IPS-18a (cell line): ENCODE results near the gene TLR1.

Source experiments
- H3K27ac ChIP-seq: one replicate; pipeline ENCODE4 v1.5.1; 2013; ENCODE audit warnings: low read length
- H3K27me3 ChIP-seq: one replicate; pipeline ENCODE4 v1.6.1; 2013; ENCODE audit warnings: mild to moderate bottlenecking, low read length; ENCODE audit not compliant: control insufficient read depth, insufficient read depth
- H3K36me3 ChIP-seq: one replicate; pipeline ENCODE4 v1.6.1; 2013; ENCODE audit warnings: low read depth, low read length; ENCODE audit not compliant: control insufficient read depth
- H3K4me1 ChIP-seq: one replicate; pipeline ENCODE4 v1.6.1; 2013; ENCODE audit warnings: low read depth, low read length; ENCODE audit not compliant: control insufficient read depth
- H3K4me3 ChIP-seq: one replicate; pipeline ENCODE4 v1.5.1; 2013; ENCODE audit warnings: low read length
- H3K9ac ChIP-seq: one replicate; pipeline ENCODE4 v1.6.1; 2013; ENCODE audit warnings: mild to moderate bottlenecking, low read length, moderate library complexity
- H3K9me3 ChIP-seq: one replicate; pipeline ENCODE4 v1.6.1; 2013; ENCODE audit warnings: low read depth, low read length; ENCODE audit not compliant: control insufficient read depth

Gene TLR1

GRCh38 chr4:38803833-38804653 is 548 bp downstream of the TLR1 start:
- Histone ChIP-seq H3K9me3 (peaks cover 8% of the 10 kb centered on the region), H3K36me3 (no peaks in the 10 kb centered on the region), H3K27me3 (no peaks in the 10 kb centered on the region), H3K4me3 (no peak overlapping the region), H3K9ac (no peak overlapping the region), H3K4me1 (no peaks in the 10 kb centered on the region), H3K27ac (no peak overlapping the region)

GRCh38 chr4:38802561-38803355 is 1.8 kb downstream of the TLR1 start:
- peaks cover 8% of the 10 kb centered on the region for H3K9me3 ChIP-seq
- no peaks in the 10 kb centered on the region for H3K36me3 ChIP-seq
- no peaks in the 10 kb centered on the region for H3K27me3 ChIP-seq
- H3K4me3 ChIP-seq: no peak overlapping the region
- H3K27ac ChIP-seq: no peak overlapping the region
- H3K4me1 ChIP-seq: no peaks in the 10 kb centered on the region
- no peak overlapping the region for H3K9ac ChIP-seq

GRCh38 chr4:38800961-38801450 is 3.6 kb downstream of the TLR1 start:
- H3K9ac ChIP-seq: no peak overlapping the region
- H3K4me3 ChIP-seq: no peak overlapping the region
- H3K36me3 ChIP-seq: no peaks in the 10 kb centered on the region
- no peak overlapping the region for H3K27ac ChIP-seq
- H3K9me3 ChIP-seq: peaks cover 8% of the 10 kb centered on the region
- H3K27me3 ChIP-seq: no peaks in the 10 kb centered on the region
- no peaks in the 10 kb centered on the region for H3K4me1 ChIP-seq

GRCh38 chr4:38800366-38800765 is 4.2 kb downstream of the TLR1 start:
- Histone ChIP-seq H3K9ac (no peak overlapping the region), H3K4me3 (no peak overlapping the region), H3K27ac (no peak overlapping the region), H3K4me1 (no peaks in the 10 kb centered on the region), H3K36me3 (no peaks in the 10 kb centered on the region), H3K27me3 (no peaks in the 10 kb centered on the region), H3K9me3 (peaks cover 8% of the 10 kb centered on the region)

GRCh38 chr4:38795087-38795486 is 9.5 kb downstream of the TLR1 start:
- H3K4me3 ChIP-seq: no peak overlapping the region
- no peak overlapping the region for H3K27ac ChIP-seq
- H3K9me3 ChIP-seq: no peaks in the 10 kb centered on the region
- no peaks in the 10 kb centered on the region for H3K4me1 ChIP-seq
- H3K27me3 ChIP-seq: no peaks in the 10 kb centered on the region
- no peak overlapping the region for H3K9ac ChIP-seq
- no peaks in the 10 kb centered on the region for H3K36me3 ChIP-seq

- H3K27ac ChIP-seq: no peak overlapping the region
- no peaks in the 10 kb centered on the region for H3K36me3 ChIP-seq
- H3K4me3 ChIP-seq: no peak overlapping the region
- no peaks in the 10 kb centered on the region for H3K4me1 ChIP-seq
- H3K9ac ChIP-seq: no peak overlapping the region
- H3K9me3 ChIP-seq: no peaks in the 10 kb centered on the region
- H3K27me3 ChIP-seq: no peaks in the 10 kb centered on the region
Observed at GRCh38 chr4:38794051-38794450, 10.5 kb downstream of the TLR1 start.

GRCh38 chr4:38791010-38791409 is 13.6 kb downstream of the TLR1 start:
- Histone ChIP-seq H3K4me3 (no peak overlapping the region), H3K9me3 (no peaks in the 10 kb centered on the region), H3K27ac (no peak overlapping the region), H3K9ac (no peak overlapping the region), H3K36me3 (no peaks in the 10 kb centered on the region), H3K4me1 (no peaks in the 10 kb centered on the region), H3K27me3 (no peaks in the 10 kb centered on the region)

GRCh38 chr4:38788317-38788716 is 16.3 kb downstream of the TLR1 start:
- Histone ChIP-seq H3K9ac (no peak overlapping the region), H3K27me3 (no peaks in the 10 kb centered on the region), H3K4me1 (no peaks in the 10 kb centered on the region), H3K27ac (no peak overlapping the region), H3K36me3 (no peaks in the 10 kb centered on the region), H3K4me3 (no peak overlapping the region), H3K9me3 (no peaks in the 10 kb centered on the region)

GRCh38 chr4:38787693-38788092 is 16.9 kb downstream of the TLR1 start:
- no peaks in the 10 kb centered on the region for H3K4me1 ChIP-seq
- no peaks in the 10 kb centered on the region for H3K36me3 ChIP-seq
- H3K9me3 ChIP-seq: no peaks in the 10 kb centered on the region
- no peaks in the 10 kb centered on the region for H3K27me3 ChIP-seq
- no peak overlapping the region for H3K4me3 ChIP-seq
- no peak overlapping the region for H3K9ac ChIP-seq
- no peak overlapping the region for H3K27ac ChIP-seq

- Histone ChIP-seq H3K36me3 (no peaks in the 10 kb centered on the region), H3K27me3 (no peaks in the 10 kb centered on the region), H3K27ac (no peak overlapping the region), H3K9ac (no peak overlapping the region), H3K9me3 (no peaks in the 10 kb centered on the region), H3K4me1 (no peaks in the 10 kb centered on the region), H3K4me3 (no peak overlapping the region)
Observed at GRCh38 chr4:38785901-38786402, 18.6 kb downstream of the TLR1 start.

GRCh38 chr4:38785041-38785790 is 19.4 kb downstream of the TLR1 start:
- Histone ChIP-seq H3K27ac (no peak overlapping the region), H3K4me1 (no peaks in the 10 kb centered on the region)

More at GRCh38 chr4:38785041-38785790, 19.4 kb downstream of the TLR1 start:
- no peak overlapping the region for H3K9ac ChIP-seq
- no peaks in the 10 kb centered on the region for H3K27me3 ChIP-seq
- H3K4me3 ChIP-seq: no peak overlapping the region
- H3K36me3 ChIP-seq: no peaks in the 10 kb centered on the region
- no peaks in the 10 kb centered on the region for H3K9me3 ChIP-seq
